IPS DF 19.7 (cell line): ENCODE data around the gene TSLP.

Experiments
- DNase-seq: peaks from one replicate; pipeline ENCODE4 v3.0.0-alpha.2; 2013; ENCODE audit warnings: low read depth, low spot score

The TSLP gene

GRCh38 chr5:111071413-111071812 lies at the start of gene TSLP:
Gene TSLP (plus strand): TSS chr5:111071713. CDS start chr5:111071891, 178 bp downstream.
- no peak for DNase-seq

- no peak for DNase-seq
Measured at GRCh38 chr5:111022301-111022700, 49.2 kb upstream of the TSLP start.

GRCh38 chr5:111028865-111029264 lies 42.6 kb upstream of the TSLP start:
- DNase-seq = no peak

GRCh38 chr5:111043712-111044506 lies 27.6 kb upstream of the TSLP start:
- DNase-seq = peak; percentile 15

- no peak for DNase-seq
Measured at GRCh38 chr5:111058064-111058463, 13.4 kb upstream of the TSLP start.

GRCh38 chr5:111060169-111060568 lies 11.3 kb upstream of the TSLP start:
- no peak for DNase-seq

GRCh38 chr5:111061618-111062017 lies 9.9 kb upstream of the TSLP start:
- DNase-seq = no peak

- no peak for DNase-seq
Measured at GRCh38 chr5:111063709-111064322, 7.7 kb upstream of the TSLP start.

GRCh38 chr5:111066261-111066938 lies 5.1 kb upstream of the TSLP start:
- DNase-seq = no peak

- no peak for DNase-seq
Measured at GRCh38 chr5:111068213-111068612, 3.3 kb upstream of the TSLP start.

- no peak for DNase-seq
Measured at GRCh38 chr5:111069839-111070238, 1.7 kb upstream of the TSLP start.

- DNase-seq = peak; percentile 45
Measured at GRCh38 chr5:111070272-111071134, 1.0 kb upstream of the TSLP start.

- DNase-seq = peak; percentile 0
Measured at GRCh38 chr5:111072949-111073682, 1.6 kb downstream of the TSLP start.

- DNase-seq = no peak
Measured at GRCh38 chr5:111074244-111074643, 2.7 kb downstream of the TSLP start.

GRCh38 chr5:111075520-111075919 lies 4.0 kb downstream of the TSLP start:
- DNase-seq = no peak

- DNase-seq = no peak
Measured at GRCh38 chr5:111076091-111076490, 4.6 kb downstream of the TSLP start.

GRCh38 chr5:111077678-111078077 lies 6.2 kb downstream of the TSLP start:
- DNase-seq = no peak

- DNase-seq = no peak
Measured at GRCh38 chr5:111079846-111080245, 8.3 kb downstream of the TSLP start.

GRCh38 chr5:111083323-111083722 lies 11.8 kb downstream of the TSLP start:
- no peak for DNase-seq

GRCh38 chr5:111092062-111092853 lies 20.7 kb downstream of the TSLP start, which contains the start of gene WDR36:
Gene WDR36 (plus strand): TSS chr5:111092348. CDS start chr5:111092457, 109 bp downstream.
- DNase-seq = peak; percentile 88
